Keratinocyte (primary cell): ENCODE results near the gene ROBO2. TPM values are rescaled to one million over a fixed set of nuclear protein-coding genes. Genes with fewer than 3 reads are reported as not detected.

Experiments
- DNase-seq: peaks from one replicate; pipeline ENCODE4 v3.0.0-alpha.2; 2011; ENCODE audit warnings: low read depth, missing footprints, low spot score
- FAIRE-seq: peaks from 2 replicates; lab custom pipeline; 2011; peaks lifted over from hg19 to GRCh38; lab: Jason Lieb, UNC
- H2AFZ ChIP-seq: 2 replicates; pipeline ENCODE4 v1.6.0; 2012; ENCODE audit warnings: low read length, control low read depth, inconsistent platforms; ENCODE audit not compliant: control insufficient read depth
- H3K27ac ChIP-seq: 2 replicates; pipeline ENCODE4 v1.5.1; 2011; ENCODE audit warnings: low read length; ENCODE audit not compliant: control insufficient read depth, insufficient read depth
- H3K27me3 ChIP-seq: 3 replicates; pipeline ENCODE4 v1.6.0; 2011; ENCODE audit warnings: low read length; ENCODE audit not compliant: control insufficient read depth, insufficient read depth; ENCODE audit errors: extremely low read depth
- H3K36me3 ChIP-seq, 2 experiments: 2 replicates in 1 of 2; 3 replicates in 1 of 2; pipeline ENCODE4 v1.5.1; 2011; ENCODE audit warnings: low read length in 2 of 2, mild to moderate bottlenecking in 1 of 2; ENCODE audit not compliant: control insufficient read depth in 2 of 2, insufficient read depth in 2 of 2; ENCODE audit errors: extremely low read depth in 1 of 2
- H3K4me1 ChIP-seq: 3 replicates; pipeline ENCODE4 v1.5.1; 2011; ENCODE audit warnings: low read length; ENCODE audit not compliant: control insufficient read depth, insufficient read depth; ENCODE audit errors: extremely low read depth
- H3K4me2 ChIP-seq: 3 replicates; pipeline ENCODE4 v1.6.0; 2011; ENCODE audit warnings: low read depth, low read length; ENCODE audit not compliant: control insufficient read depth, insufficient read depth; ENCODE audit errors: extremely low read depth
- H3K4me3 ChIP-seq, 3 experiments: fragments of 200-600 bp in 1 of 3; sonication (generic) in 1 of 3; 2 replicates in 2 of 3; 3 replicates in 1 of 3; pipeline ENCODE4 v1.5.1; 2011 to 2016; ENCODE audit warnings: low read length in 3 of 3, mild to moderate bottlenecking in 3 of 3, control low read depth in 2 of 3, inconsistent platforms in 1 of 3, low read depth in 1 of 3, mixed read lengths in 1 of 3, mixed run types in 1 of 3, moderate library complexity in 1 of 3; ENCODE audit not compliant: control insufficient read depth in 2 of 3, insufficient read depth in 2 of 3; ENCODE audit errors: extremely low read depth in 1 of 3
- H3K79me2 ChIP-seq: 2 replicates; pipeline ENCODE4 v1.6.0; 2012; ENCODE audit warnings: low read length; ENCODE audit not compliant: control insufficient read depth, insufficient read depth
- H3K9ac ChIP-seq: 3 replicates; pipeline ENCODE4 v1.6.0; 2011; ENCODE audit warnings: low read length; ENCODE audit not compliant: control insufficient read depth, insufficient read depth; ENCODE audit errors: extremely low read depth
- H3K9me1 ChIP-seq: 3 replicates; pipeline ENCODE4 v1.6.0; 2011; ENCODE audit warnings: low read length; ENCODE audit not compliant: control insufficient read depth, insufficient read depth; ENCODE audit errors: extremely low read depth
- H3K9me3 ChIP-seq: 2 replicates; pipeline ENCODE4 v1.5.1; 2012; ENCODE audit warnings: low read depth, low read length; ENCODE audit not compliant: control insufficient read depth
- H4K20me1 ChIP-seq: 3 replicates; pipeline ENCODE4 v1.6.0; 2011; ENCODE audit warnings: low read length; ENCODE audit not compliant: control insufficient read depth, insufficient read depth; ENCODE audit errors: extremely low read depth
- CTCF ChIP-seq, 3 experiments: IDR thresholded peaks in 1 of 3; conservative IDR thresholded peaks in 1 of 3; optimal IDR thresholded peaks in 1 of 3; 2 replicates in 2 of 3; 3 replicates in 1 of 3; pipeline versions ENCODE3 to v1.5.1; 2011; ENCODE audit warnings: low read length in 3 of 3, mild to moderate bottlenecking in 3 of 3, moderate library complexity in 2 of 3, control low read depth in 1 of 3, inconsistent platforms in 1 of 3; ENCODE audit not compliant: insufficient read depth in 2 of 3; ENCODE audit errors: extremely low read depth in 1 of 3
- EZH2 ChIP-seq: IDR thresholded peaks from one replicate; pipeline ENCODE4 v1.6.1; 2012; ENCODE audit warnings: inconsistent platforms, mild to moderate bottlenecking, low read length, moderate library complexity
- dilution Hi-C: fragments of 300-500 bp; cut with MboI; formaldehyde crosslinking; loops from one replicate; pipeline ENCODE4 v1.7.0; 2020; ENCODE audit warnings: low sequenced_read_pairs; ENCODE audit not compliant: extremely low pct_ligation_motif_present
- polyA plus RNA-seq, 5 experiments: library from polyadenylated mRNA; depleted of rRNA in 3 of 5; stranded (reverse) in 3 of 5; stranded (forward) in 1 of 5; unstranded in 1 of 5; fragments of >200 nt; gene quantifications; 1 replicate in 1 of 5; 2 replicates in 3 of 5; 3 replicates in 1 of 5; pipeline versions ENCODE4 v1.2.1 to v1.2.3, GENCODE V29; 2011 to 2012; ENCODE audit warnings: missing spikeins in 2 of 5, low read depth in 1 of 5, low replicate concordance in 1 of 5

The ROBO2 gene
- polyA plus RNA-seq, 1 donor (not counting 4 experiments of a cell fraction or from before 2014, with no cell fraction given) = 0.30 TPM

- Histone ChIP-seq H3K4me1 (no peaks in the 10 kb centered on the region), H3K4me2 (no peak overlapping the region), H3K27me3 (no peaks in the 10 kb centered on the region), H3K27ac (no peak overlapping the region), H2AFZ (no peak overlapping the region), H3K9me3 (no peaks in the 10 kb centered on the region), H3K9me1 (no peaks in the 10 kb centered on the region), H3K4me3 (no peak overlapping the region), H4K20me1 (no peaks in the 10 kb centered on the region), H3K36me3 (no peaks in the 10 kb centered on the region), H3K79me2 (no peaks in the 10 kb centered on the region), H3K9ac (no peak overlapping the region)
- TF ChIP-seq CTCF (optimal IDR thresholded peaks at IDR 0.05 in 1 of 3, IDR thresholded peaks at IDR 0.05 in 1 of 3, conservative IDR thresholded peaks at IDR 0.05 in 1 of 3; ENCODE audit: extremely low read depth in 1 of 3, insufficient read depth in 2 of 3, low read length in 3 of 3) (no peak), EZH2 (no peak)
- DNase-seq = no peak
- FAIRE-seq = no peak
- dilution Hi-C loops = no loop called here
Observed at GRCh38 chr3:77599948-77600347, 560.0 kb downstream of the ROBO2 start.

GRCh38 chr3:77601823-77602415, 562.0 kb downstream of the ROBO2 start:
- Histone ChIP-seq H3K4me2 (no peak overlapping the region), H3K9me3 (no peaks in the 10 kb centered on the region), H3K27ac (no peak overlapping the region), H3K27me3 (no peaks in the 10 kb centered on the region), H4K20me1 (no peaks in the 10 kb centered on the region), H3K4me3 (no peak overlapping the region), H2AFZ (no peak overlapping the region), H3K79me2 (no peaks in the 10 kb centered on the region), H3K4me1 (no peaks in the 10 kb centered on the region), H3K9ac (no peak overlapping the region), H3K36me3 (no peaks in the 10 kb centered on the region), H3K9me1 (no peaks in the 10 kb centered on the region)
- DNase-seq (no peak), FAIRE-seq (no peak)
- TF ChIP-seq EZH2 = no peak
- dilution Hi-C loops = no loop called here

- no peak overlapping the region for H3K4me3 ChIP-seq
- H3K9me1 ChIP-seq = no peaks in the 10 kb centered on the region
- H3K4me2 ChIP-seq = no peak overlapping the region
- no peak overlapping the region for H3K9ac ChIP-seq
- no peak overlapping the region for H2AFZ ChIP-seq
- no peaks in the 10 kb centered on the region for H3K27me3 ChIP-seq
- no peak overlapping the region for H3K27ac ChIP-seq
- FAIRE-seq (no peak), DNase-seq (no peak)
- dilution Hi-C loops = no loop called here
- H3K79me2 ChIP-seq = no peaks in the 10 kb centered on the region
- TF ChIP-seq EZH2 (no peak), CTCF (optimal IDR thresholded peaks at IDR 0.05 in 1 of 3, IDR thresholded peaks at IDR 0.05 in 1 of 3, conservative IDR thresholded peaks at IDR 0.05 in 1 of 3; ENCODE audit: extremely low read depth in 1 of 3, insufficient read depth in 2 of 3, low read length in 3 of 3) (no peak)
- no peaks in the 10 kb centered on the region for H3K9me3 ChIP-seq
- no peaks in the 10 kb centered on the region for H3K36me3 ChIP-seq
- no peaks in the 10 kb centered on the region for H3K4me1 ChIP-seq
- H4K20me1 ChIP-seq = no peaks in the 10 kb centered on the region
Observed at GRCh38 chr3:77602722-77603121, 562.8 kb downstream of the ROBO2 start.
